WTC11 (cell line): ENCODE measurements around the gene ESRRG. TPM values are rescaled to one million over a fixed set of nuclear protein-coding genes. Genes with fewer than 3 reads are reported as not detected.
"Not testable (repeated sequence)": the region's sequence is repeated elsewhere in the genome, so short reads cannot be mapped to it uniquely, and the experiment has no call there.

ENCODE experiments used
- ATAC-seq: fragments of 200-7000 bp; cut with Tn5 transposase; 2 replicates; pipeline ENCODE4 v1.10.0; 2021; ENCODE audit warnings: mild to moderate bottlenecking, moderate library complexity
- CTCF ChIA-PET: fragments of 300-600 bp; sonication (Branson Sonifier 250); formaldehyde crosslinking; loops from one replicate; lab custom pipeline; 2021; ENCODE audit warnings: antibody characterized with exemption; lab: Charles Lee
- POLR2A ChIA-PET: fragments of 350-600 bp; sonication (Branson Sonifier 250); formaldehyde crosslinking; loops from one replicate; lab custom pipeline; 2021; ENCODE audit warnings: antibody characterized with exemption; lab: Charles Lee
- DNase-seq: peaks from one replicate; pipeline ENCODE4 v3.0.0; 2021; ENCODE audit warnings: low spot score
- H3K27ac Mint-ChIP-seq: 2 replicates; pipeline ENCODE4 v1.8.0; 2021; ENCODE audit warnings: mixed read lengths
- H3K27me3 Mint-ChIP-seq: 2 replicates; pipeline ENCODE4 v1.8.0; 2021; ENCODE audit warnings: low read depth, mild to moderate bottlenecking, moderate library complexity, mixed read lengths
- H3K36me3 Mint-ChIP-seq: 2 replicates; pipeline ENCODE4 v1.8.0; 2021; ENCODE audit warnings: mixed read lengths
- H3K4me1 Mint-ChIP-seq: 2 replicates; pipeline ENCODE4 v1.8.0; 2022; ENCODE audit warnings: mixed read lengths
- H3K4me3 Mint-ChIP-seq: 2 replicates; pipeline ENCODE4 v1.8.0; 2021; ENCODE audit warnings: mild to moderate bottlenecking, moderate library complexity, mixed read lengths
- H3K9me3 Mint-ChIP-seq: 2 replicates; pipeline ENCODE4 v1.8.0; 2021; ENCODE audit warnings: mixed read lengths
- CBFB ChIP-seq: sonication (generic); formaldehyde crosslinking; IDR thresholded peaks from 2 replicates; pipeline ENCODE4 v1.8.1; 2022; ENCODE audit warnings: mild to moderate bottlenecking, low read depth, missing genetic modification reagents
- FOXJ3 ChIP-seq: sonication (generic); formaldehyde crosslinking; IDR thresholded peaks from 2 replicates; pipeline ENCODE4 v1.9.0; 2021; ENCODE audit warnings: missing genetic modification reagents, mild to moderate bottlenecking, borderline replicate concordance
- GRHL2 ChIP-seq: fragments of 250-450 bp; sonication (Bioruptor Pico); IDR thresholded peaks from 2 replicates; pipeline ENCODE4 v1.8.0; 2022; ENCODE audit warnings: mild to moderate bottlenecking, moderate library complexity; ENCODE audit not compliant: insufficient replicate concordance, severe bottlenecking
- HMGA2 ChIP-seq: fragments of 250-450 bp; sonication (Bioruptor Pico); IDR thresholded peaks from 2 replicates; pipeline ENCODE4 v1.4.0; 2021; ENCODE audit warnings: mild to moderate bottlenecking, moderate library complexity
- JAZF1 ChIP-seq: fragments of 250-450 bp; sonication (Bioruptor Pico); IDR thresholded peaks from 2 replicates; pipeline ENCODE4 v1.9.0; 2021; ENCODE audit warnings: moderate library complexity, mild to moderate bottlenecking, inconsistent platforms
- JUN ChIP-seq: sonication (generic); formaldehyde crosslinking; IDR thresholded peaks from 2 replicates; pipeline ENCODE4 v1.8.0; 2023; ENCODE audit warnings: mild to moderate bottlenecking, missing genetic modification reagents
- KAT7 ChIP-seq: sonication (generic); formaldehyde crosslinking; IDR thresholded peaks from 2 replicates; pipeline ENCODE4 v1.8.1; 2023; ENCODE audit warnings: missing genetic modification reagents, mild to moderate bottlenecking, borderline replicate concordance
- RELA ChIP-seq: sonication (generic); formaldehyde crosslinking; IDR thresholded peaks from 2 replicates; pipeline ENCODE4 v1.8.1; 2022; ENCODE audit warnings: missing genetic modification reagents, mild to moderate bottlenecking, borderline replicate concordance
- RORB ChIP-seq: fragments of 250-450 bp; sonication (Bioruptor Pico); IDR thresholded peaks from 2 replicates; pipeline ENCODE4 v1.9.0; 2021; ENCODE audit warnings: mild to moderate bottlenecking
- ZNF121 ChIP-seq: sonication (generic); formaldehyde crosslinking; IDR thresholded peaks from 2 replicates; pipeline ENCODE4 v1.8.0; 2023; ENCODE audit warnings: missing genetic modification reagents
- ZNF138 ChIP-seq: sonication (generic); formaldehyde crosslinking; conservative IDR thresholded peaks from 2 replicates; pipeline ENCODE4 v1.8.1; 2022; ENCODE audit warnings: mild to moderate bottlenecking, moderate library complexity, missing genetic modification reagents
- ZNF671 ChIP-seq: fragments of 250-450 bp; sonication (Bioruptor Pico); IDR thresholded peaks from 2 replicates; pipeline ENCODE4 v1.8.0; 2021; ENCODE audit warnings: mild to moderate bottlenecking
- total RNA-seq: library from RNA; stranded (reverse); gene quantifications from 3 replicates; pipeline ENCODE4 v1.2.3, GENCODE V29; 2021
- TF ChIP-seq, protein P1 (sequence below): sonication (generic); formaldehyde crosslinking; IDR thresholded peaks from 2 replicates; pipeline ENCODE4 v1.8.1; 2022; ENCODE audit warnings: missing genetic modification reagents, borderline replicate concordance
- TF ChIP-seq, protein P2 (sequence below): sonication (generic); formaldehyde crosslinking; conservative IDR thresholded peaks from 2 replicates; pipeline ENCODE4 v1.8.1; 2022; ENCODE audit warnings: mild to moderate bottlenecking, missing genetic modification reagents
- TF ChIP-seq, protein P3 (sequence below): sonication (generic); formaldehyde crosslinking; IDR thresholded peaks from 2 replicates; pipeline ENCODE4 v1.8.1; 2023; ENCODE audit warnings: mild to moderate bottlenecking, moderate library complexity, missing genetic modification reagents
- TF ChIP-seq, protein P4 (sequence below): sonication (generic); formaldehyde crosslinking; IDR thresholded peaks from 2 replicates; pipeline ENCODE4 v1.8.1; 2023; ENCODE audit warnings: mild to moderate bottlenecking, missing genetic modification reagents
- TF ChIP-seq, protein P5 (sequence below): sonication (generic); formaldehyde crosslinking; IDR thresholded peaks from 2 replicates; pipeline ENCODE4 v1.8.1; 2023; ENCODE audit warnings: mild to moderate bottlenecking, missing genetic modification reagents, moderate library complexity

The ESRRG gene
- total RNA-seq, 1 experiment from 2014 or later = 2.3 TPM

DNA sequence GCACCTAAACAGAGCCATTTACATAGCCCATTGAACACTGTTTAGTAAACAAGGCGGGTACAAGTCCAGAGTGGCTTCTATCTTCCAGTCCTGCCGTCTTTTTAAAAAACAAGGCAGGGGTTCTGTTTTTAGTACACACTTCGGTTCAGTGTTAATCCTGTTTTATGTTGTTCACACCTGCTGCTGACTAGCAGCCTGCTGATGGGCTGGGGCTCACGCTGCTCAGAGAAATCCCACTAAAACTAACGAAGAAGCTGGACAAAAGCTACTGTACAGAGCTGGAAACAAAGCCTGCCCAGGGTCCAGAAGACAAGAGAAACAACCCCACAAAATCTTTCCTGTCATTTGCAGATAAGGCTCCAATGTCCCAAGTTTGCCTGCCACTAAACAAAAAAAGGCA lies 13.2 kb downstream of the ESRRG start:
- TF ChIP-seq, protein P1, sequence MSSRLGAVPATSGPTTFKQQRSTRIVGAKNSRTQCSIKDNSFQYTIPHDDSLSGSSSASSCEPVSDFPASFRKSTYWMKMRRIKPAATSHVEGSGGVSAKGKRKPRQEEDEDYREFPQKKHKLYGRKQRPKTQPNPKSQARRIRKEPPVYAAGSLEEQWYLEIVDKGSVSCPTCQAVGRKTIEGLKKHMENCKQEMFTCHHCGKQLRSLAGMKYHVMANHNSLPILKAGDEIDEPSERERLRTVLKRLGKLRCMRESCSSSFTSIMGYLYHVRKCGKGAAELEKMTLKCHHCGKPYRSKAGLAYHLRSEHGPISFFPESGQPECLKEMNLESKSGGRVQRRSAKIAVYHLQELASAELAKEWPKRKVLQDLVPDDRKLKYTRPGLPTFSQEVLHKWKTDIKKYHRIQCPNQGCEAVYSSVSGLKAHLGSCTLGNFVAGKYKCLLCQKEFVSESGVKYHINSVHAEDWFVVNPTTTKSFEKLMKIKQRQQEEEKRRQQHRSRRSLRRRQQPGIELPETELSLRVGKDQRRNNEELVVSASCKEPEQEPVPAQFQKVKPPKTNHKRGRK (CRISPR knock-in tag) = no peak
- TF ChIP-seq HMGA2 (CRISPR knock-in tag) = no peak
- TF ChIP-seq, all 79 proteins: peak for 0
- H3K4me1 Mint-ChIP-seq = peaks cover 19% of the 10 kb centered on the region
- ATAC-seq (no peak), DNase-seq (no peak)
- no peak overlapping the region for H3K4me3 Mint-ChIP-seq
- CTCF ChIA-PET = no interaction called here
- no peaks in the 10 kb centered on the region for H3K9me3 Mint-ChIP-seq
- H3K27ac Mint-ChIP-seq = no peak overlapping the region
- H3K27me3 Mint-ChIP-seq = no peaks in the 10 kb centered on the region
- no peaks in the 10 kb centered on the region for H3K36me3 Mint-ChIP-seq
- POLR2A ChIA-PET = no interaction called here

DNA sequence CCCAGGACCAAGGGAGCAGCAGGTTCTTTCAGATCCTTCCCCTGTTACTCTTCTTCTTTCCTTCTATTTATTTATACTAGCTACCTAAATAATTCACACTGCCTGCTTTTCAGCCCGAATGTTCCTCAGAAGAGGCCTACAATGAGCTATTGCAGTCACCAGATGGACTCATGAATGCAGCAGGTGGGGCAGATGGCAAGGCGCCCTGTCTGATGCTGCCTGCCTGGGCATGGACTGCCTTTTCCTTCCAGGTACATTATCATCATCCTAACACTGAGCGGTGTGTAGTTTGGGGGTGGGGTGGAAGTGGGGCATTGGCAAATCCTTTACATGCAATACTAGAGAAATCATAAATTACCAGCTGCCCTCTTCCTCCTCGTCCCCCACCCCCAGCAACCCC lies 17.6 kb downstream of the ESRRG start:
- Mint-ChIP-seq H3K4me3 (no peak overlapping the region), H3K9me3 (no peaks in the 10 kb centered on the region), H3K27ac (no peak overlapping the region), H3K27me3 (no peaks in the 10 kb centered on the region), H3K36me3 (no peaks in the 10 kb centered on the region), H3K4me1 (peaks cover 27% of the 10 kb centered on the region)
- CTCF ChIA-PET = no interaction called here
- POLR2A ChIA-PET = no interaction called here
- TF ChIP-seq GRHL2 (no peak), RORB (CRISPR knock-in tag) (no peak), ZNF138 (CRISPR knock-in tag) (no peak), CBFB (CRISPR knock-in tag) (no peak), RELA (CRISPR knock-in tag) (no peak), ZNF121 (no peak), FOXJ3 (CRISPR knock-in tag) (no peak), KAT7 (CRISPR knock-in tag) (no peak), ZNF671 (CRISPR knock-in tag) (no peak), JAZF1 (CRISPR knock-in tag) (no peak), JUN (CRISPR knock-in tag) (no peak)
- TF ChIP-seq, protein P2, sequence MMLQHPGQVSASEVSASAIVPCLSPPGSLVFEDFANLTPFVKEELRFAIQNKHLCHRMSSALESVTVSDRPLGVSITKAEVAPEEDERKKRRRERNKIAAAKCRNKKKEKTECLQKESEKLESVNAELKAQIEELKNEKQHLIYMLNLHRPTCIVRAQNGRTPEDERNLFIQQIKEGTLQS (CRISPR knock-in tag) = no peak
- TF ChIP-seq, protein P3, sequence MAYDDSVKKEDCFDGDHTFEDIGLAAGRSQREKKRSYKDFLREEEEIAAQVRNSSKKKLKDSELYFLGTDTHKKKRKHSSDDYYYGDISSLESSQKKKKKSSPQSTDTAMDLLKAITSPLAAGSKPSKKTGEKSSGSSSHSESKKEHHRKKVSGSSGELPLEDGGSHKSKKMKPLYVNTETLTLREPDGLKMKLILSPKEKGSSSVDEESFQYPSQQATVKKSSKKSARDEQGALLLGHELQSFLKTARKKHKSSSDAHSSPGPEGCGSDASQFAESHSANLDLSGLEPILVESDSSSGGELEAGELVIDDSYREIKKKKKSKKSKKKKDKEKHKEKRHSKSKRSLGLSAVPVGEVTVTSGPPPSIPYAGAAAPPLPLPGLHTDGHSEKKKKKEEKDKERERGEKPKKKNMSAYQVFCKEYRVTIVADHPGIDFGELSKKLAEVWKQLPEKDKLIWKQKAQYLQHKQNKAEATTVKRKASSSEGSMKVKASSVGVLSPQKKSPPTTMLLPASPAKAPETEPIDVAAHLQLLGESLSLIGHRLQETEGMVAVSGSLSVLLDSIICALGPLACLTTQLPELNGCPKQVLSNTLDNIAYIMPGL (CRISPR knock-in tag) = no peak
- TF ChIP-seq, protein P4, sequence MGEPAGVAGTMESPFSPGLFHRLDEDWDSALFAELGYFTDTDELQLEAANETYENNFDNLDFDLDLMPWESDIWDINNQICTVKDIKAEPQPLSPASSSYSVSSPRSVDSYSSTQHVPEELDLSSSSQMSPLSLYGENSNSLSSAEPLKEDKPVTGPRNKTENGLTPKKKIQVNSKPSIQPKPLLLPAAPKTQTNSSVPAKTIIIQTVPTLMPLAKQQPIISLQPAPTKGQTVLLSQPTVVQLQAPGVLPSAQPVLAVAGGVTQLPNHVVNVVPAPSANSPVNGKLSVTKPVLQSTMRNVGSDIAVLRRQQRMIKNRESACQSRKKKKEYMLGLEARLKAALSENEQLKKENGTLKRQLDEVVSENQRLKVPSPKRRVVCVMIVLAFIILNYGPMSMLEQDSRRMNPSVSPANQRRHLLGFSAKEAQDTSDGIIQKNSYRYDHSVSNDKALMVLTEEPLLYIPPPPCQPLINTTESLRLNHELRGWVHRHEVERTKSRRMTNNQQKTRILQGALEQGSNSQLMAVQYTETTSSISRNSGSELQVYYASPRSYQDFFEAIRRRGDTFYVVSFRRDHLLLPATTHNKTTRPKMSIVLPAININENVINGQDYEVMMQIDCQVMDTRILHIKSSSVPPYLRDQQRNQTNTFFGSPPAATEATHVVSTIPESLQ (CRISPR knock-in tag) = no peak
- TF ChIP-seq, protein P5, sequence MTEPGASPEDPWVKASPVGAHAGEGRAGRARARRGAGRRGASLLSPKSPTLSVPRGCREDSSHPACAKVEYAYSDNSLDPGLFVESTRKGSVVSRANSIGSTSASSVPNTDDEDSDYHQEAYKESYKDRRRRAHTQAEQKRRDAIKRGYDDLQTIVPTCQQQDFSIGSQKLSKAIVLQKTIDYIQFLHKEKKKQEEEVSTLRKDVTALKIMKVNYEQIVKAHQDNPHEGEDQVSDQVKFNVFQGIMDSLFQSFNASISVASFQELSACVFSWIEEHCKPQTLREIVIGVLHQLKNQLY (CRISPR knock-in tag) = no peak
- ATAC-seq = no peak
- DNase-seq = no peak

DNA sequence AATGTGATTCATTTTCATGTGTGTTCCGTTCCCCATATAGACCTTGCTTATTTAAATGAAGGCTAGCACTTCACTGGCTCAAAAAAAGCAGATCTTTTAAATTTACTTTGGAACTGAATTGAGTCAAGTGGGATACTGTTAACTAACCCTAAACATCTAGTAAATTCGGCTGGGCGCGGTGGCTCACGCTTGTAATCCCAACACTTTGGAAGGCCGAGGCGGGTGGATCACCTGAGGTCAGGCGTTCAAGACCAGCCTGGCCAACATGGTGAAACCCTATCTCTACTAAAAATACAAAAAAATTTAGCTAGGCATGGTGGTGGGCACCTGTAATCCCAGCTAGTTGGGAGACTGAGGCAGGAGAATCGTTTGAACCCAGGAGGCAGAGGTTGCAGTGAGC lies 19.2 kb downstream of the ESRRG start:
- peaks cover 24% of the 10 kb centered on the region for H3K4me1 Mint-ChIP-seq
- H3K36me3 Mint-ChIP-seq, ATAC-seq, DNase-seq, POLR2A ChIA-PET, H3K27me3 Mint-ChIP-seq, H3K9me3 Mint-ChIP-seq, H3K27ac Mint-ChIP-seq, H3K4me3 Mint-ChIP-seq: not testable (repeated sequence)
- CTCF ChIA-PET = interaction anchor here (0.7 kb wide), 1 partner anchor 141 kb away, joined by 3 read pairs; no protein-coding TSS in a partner anchor
